Measurements from ENCODE around the gene GALNTL6. TPM values are rescaled to one million over a fixed set of nuclear protein-coding genes. Genes with fewer than 3 reads are reported as not detected.

The GALNTL6 gene
- total RNA-seq, 1 experiment from 2014 or later = not detected

DNA sequence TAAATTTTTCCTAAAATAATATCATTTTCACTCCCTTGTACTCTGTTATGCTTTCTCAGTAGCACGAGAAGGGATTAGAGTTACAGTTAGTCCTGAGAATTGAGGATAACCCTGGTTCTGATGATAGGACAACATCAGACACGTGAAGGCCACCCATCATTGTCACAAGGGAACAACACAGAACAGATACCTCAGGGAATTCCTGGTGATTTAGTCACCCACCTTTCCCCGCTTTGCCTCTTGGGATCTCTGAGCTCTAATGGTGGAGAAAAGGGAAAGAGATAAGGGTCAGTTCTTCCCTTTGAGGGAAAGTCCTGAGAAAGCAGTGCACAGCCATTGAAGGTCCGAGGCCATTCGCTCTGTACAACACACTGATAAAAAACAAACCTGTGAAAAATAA is 1243.1 kb downstream of the GALNTL6 start:
- DNase-seq (ENCODE audit: low spot score) = no peak

DNA sequence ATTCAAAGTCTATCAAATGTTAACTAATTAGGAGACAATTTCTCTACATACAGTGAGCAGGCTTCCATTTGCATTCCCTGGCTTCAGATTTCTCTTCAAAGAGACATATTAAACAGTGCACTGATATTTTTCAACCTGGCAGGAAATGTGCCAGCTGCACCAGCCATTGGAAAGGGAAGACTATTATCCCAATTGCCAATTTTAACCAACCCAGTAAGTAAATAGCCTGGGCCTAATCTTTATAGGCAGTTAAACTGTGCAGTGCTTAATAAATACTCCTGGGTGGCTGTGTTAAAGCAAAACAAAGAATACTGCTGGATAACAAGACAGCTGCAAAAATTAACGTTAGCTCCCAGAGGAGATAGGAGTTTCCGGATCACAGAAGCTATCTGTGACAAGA is 1243.5 kb downstream of the GALNTL6 start:
- no peak for DNase-seq (ENCODE audit: low spot score)

DNA sequence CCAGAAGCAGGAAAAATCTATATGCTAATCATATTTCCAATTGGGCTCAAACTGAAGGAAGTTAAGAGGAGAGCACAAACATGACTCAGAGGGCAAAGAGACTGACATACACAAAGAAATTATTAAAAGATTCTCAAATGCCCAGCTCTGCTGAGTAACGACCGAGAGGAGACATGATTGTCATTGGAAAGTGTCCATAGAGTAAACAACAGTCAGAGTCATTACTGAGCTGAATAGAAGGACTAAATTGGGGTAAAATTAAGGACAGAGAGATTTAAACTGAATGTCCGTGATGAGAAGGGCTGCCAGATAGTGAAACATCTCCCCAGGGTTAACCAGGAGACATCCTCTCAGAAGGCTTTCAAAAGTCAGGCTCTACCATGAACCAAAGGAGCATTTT is 1244.2 kb downstream of the GALNTL6 start:
- DNase-seq (ENCODE audit: low spot score) = no peak

DNA sequence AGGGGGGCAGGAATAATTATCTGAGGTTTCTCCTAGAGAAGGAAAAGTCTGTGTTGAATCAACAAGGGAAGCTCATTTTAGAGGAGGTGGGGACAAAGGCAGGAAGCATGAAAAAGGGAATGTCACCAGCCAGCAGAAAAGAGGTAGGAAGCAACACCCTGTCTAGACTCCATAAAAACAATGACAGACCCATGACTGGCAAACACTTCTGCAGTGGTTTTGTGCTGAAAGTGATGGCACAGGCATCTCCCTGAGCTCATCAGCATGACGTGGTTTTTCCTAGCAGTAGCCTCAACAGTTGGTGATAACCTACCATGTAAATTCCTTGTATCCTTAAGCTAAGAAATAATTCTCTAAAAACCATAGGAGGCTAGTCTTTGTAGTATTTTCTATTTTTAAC is 1244.7 kb downstream of the GALNTL6 start:
- no peak for DNase-seq (ENCODE audit: low spot score)

DNA sequence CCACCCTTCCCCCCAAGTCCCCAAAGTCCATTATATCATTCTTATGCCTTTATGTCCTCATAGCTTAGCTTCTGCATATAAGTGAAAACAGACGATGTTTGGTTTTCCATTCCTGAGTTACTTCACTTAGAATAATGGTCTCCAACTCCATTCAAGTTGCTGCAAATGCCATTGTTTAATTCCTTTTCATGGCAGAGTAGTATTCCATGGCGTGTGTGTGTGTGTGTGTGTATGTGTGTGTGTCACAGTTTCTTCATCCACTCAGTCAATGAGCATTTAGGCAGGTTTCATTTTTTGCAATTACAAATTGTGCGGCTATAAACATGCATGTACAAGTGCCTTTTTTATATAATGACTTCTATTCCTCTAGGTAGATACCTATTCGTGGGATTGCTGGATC is 1248.0 kb downstream of the GALNTL6 start:
- DNase-seq (ENCODE audit: low spot score) = no peak

DNA sequence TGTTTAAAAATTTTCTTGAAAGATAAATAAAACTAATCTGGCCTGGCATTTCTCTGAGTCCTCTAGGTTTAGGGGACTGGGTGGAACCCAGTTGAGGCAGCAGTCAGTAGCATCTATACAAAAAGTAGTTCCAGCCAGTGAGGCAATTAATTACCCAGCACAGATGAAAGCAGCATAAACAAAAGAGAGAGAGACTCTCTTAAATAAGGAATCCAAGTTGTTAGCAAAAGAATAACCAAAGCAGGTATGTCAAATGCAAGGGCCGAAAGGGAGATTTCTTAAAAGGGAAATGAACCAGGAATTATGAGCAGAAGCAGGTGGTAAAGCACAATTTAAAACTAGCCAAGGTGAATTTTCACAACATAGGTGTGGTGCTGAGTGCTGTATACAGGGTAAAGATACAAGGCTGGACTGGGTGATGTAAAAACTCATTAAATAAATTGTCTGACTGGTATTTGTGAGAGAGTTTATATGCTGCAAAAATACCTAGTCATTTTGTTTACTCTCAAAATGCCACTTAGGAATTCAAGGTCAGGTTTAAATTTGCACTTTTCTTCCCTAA is 1260.8 kb downstream of the GALNTL6 start:
- DNase-seq (ENCODE audit: low spot score) = no peak

DNA sequence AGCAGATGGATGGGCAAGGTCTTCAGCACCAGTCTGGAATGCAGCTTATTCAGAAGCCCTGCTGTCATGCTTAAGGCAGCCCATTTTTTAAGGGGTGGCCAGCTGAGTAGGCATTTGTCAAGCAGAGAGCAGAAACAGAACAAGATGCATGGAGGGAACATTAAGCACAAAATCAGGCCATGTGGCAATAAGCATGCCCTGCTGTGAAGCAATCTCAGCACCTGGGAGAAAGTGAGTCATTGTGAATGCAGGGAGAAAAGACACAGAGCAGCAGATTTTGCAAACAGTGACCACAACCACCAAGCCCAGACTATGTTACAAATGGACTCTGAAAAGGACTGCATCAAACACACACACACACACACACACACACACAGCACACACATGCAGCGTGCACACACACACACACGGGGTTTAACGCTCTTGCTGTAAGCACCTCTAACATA is 1261.3 kb downstream of the GALNTL6 start:
- no peak for DNase-seq (ENCODE audit: low spot score)

DNA sequence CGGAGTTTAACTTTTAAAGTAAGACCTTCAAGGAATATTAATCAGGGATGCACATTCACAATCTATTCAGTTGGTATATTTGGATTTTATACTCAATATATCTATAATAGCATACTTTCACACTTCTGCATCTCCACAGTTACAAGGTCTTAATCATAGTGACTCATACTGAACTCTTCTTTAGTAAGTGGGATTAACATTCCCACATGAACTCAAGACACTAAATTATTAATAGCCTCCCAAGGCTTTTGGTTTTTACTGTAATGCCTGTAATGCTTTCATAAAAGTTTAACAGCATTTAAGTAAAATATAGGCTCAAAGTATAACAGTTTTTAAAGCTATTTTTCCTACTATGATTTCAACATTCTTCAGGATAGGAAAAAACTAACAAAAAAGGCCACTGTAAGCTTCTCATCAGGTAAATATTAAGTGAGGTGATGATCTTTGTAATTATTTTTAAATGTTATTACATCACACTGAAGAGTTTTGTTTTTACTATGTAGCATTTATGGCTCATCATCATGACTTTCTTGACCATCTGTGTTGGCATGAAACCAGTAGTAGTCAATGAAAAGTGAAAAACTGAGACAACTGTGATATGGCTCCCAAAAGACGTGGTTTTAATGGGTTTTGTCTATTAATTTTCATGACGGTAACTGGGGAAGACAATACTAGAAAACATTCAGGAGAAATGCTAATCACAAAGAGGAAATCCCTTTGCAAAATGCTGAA is 1263.9 kb downstream of the GALNTL6 start:
- DNase-seq (ENCODE audit: low spot score) = no peak

DNA sequence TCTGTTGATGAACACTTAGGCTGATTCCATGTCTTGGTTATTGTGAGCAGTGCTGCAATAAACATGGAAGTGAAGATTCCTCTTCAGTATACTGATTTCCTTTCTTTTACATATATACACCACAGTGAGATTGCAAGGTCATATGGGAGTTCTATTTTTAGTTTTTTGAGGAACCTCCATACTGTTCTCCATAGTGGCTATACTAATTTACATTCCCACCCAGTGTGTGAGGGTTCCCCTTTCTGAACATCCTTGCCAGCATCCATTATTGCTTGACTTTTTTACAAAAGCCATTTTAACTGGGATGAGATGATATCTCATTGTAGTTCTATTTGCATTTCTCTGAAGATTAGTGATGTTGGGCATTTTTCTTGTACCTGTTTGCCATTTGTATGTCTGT is 1274.9 kb downstream of the GALNTL6 start:
- no peak for DNase-seq (ENCODE audit: low spot score)
